ENCODE data around the gene C3orf33.
A peak's percentile ranks its signal among the peaks of the same experiment; 100 is the strongest.

The C3orf33 gene

GRCh38 chr3:155737844-155738460 is 68.1 kb downstream of the C3orf33 start:
- H3K4me3 Mint-ChIP-seq, result no peak overlapping the region
- DNase-seq (no peak), ATAC-seq (no peak)
- peaks cover under 1% of the 10 kb centered on the region for H3K4me1 Mint-ChIP-seq
- no peaks in the 10 kb centered on the region for H3K9me3 Mint-ChIP-seq
- peak overlapping the region in 1 of 2 donors; percentile 48 for H3K27ac Mint-ChIP-seq
- peaks cover 24% of the 10 kb centered on the region for H3K27me3 Mint-ChIP-seq

- no peaks in the 10 kb centered on the region for H3K4me1 Mint-ChIP-seq
- H3K9me3 Mint-ChIP-seq, result no peaks in the 10 kb centered on the region
- no peak for ATAC-seq
- H3K27ac Mint-ChIP-seq, result no peak overlapping the region
- H3K27me3 Mint-ChIP-seq, result peaks cover 16% of the 10 kb centered on the region
- no peak for DNase-seq
- H3K4me3 Mint-ChIP-seq, result no peak overlapping the region
Measured at GRCh38 chr3:155736381-155736780, 69.7 kb downstream of the C3orf33 start.

- ATAC-seq, result no peak
- DNase-seq, result no peak
- Mint-ChIP-seq H3K27ac (no peak overlapping the region), H3K4me1 (no peaks in the 10 kb centered on the region), H3K27me3 (peaks cover 14% of the 10 kb centered on the region), H3K4me3 (no peak overlapping the region), H3K9me3 (no peaks in the 10 kb centered on the region)
Measured at GRCh38 chr3:155730843-155731242, 75.2 kb downstream of the C3orf33 start.

GRCh38 chr3:155727836-155728235 is 78.2 kb downstream of the C3orf33 start:
- Mint-ChIP-seq H3K4me3 (no peak overlapping the region), H3K4me1 (no peaks in the 10 kb centered on the region), H3K27me3 (peaks cover 14% of the 10 kb centered on the region), H3K9me3 (no peaks in the 10 kb centered on the region), H3K27ac (no peak overlapping the region)
- ATAC-seq, result no peak
- DNase-seq, result no peak

GRCh38 chr3:155714295-155714718 is 91.8 kb downstream of the C3orf33 start:
- Mint-ChIP-seq H3K27ac (no peak overlapping the region), H3K9me3 (peaks cover 9 to 26% of the 10 kb centered on the region in 2 donors), H3K4me3 (no peak overlapping the region), H3K4me1 (no peaks in the 10 kb centered on the region), H3K27me3 (no peaks in the 10 kb centered on the region)
- DNase-seq (no peak), ATAC-seq (no peak)
